ENCODE results near the gene GPR21.

GPR21 gene

DNA sequence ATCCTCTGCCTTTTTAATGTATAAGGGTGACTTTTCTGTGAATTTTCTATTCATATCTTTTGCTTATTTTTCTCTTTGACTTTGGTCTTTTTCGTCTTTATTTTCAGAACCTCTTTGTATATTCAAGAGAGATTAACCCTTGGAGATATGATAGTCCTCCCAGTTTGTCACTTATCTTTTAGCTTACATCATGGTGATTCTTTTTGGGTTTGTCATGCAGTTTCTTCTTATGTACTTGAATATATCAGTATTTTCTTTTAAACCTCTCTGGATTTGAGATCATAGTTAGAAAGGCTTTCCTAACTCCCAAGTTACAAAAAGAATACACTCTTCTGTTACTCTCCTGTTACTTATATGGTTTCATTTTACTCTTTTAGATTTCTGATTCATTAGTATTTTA lies 27.5 kb upstream of the GPR21 start:
- no peaks in the 10 kb centered on the region for H3K27me3 ChIP-seq (replicated peaks; ENCODE audit: control insufficient read depth, insufficient read depth, low read length, poor library complexity, severe bottlenecking)
- no peak overlapping the region for H3K27ac ChIP-seq (ENCODE audit: insufficient read depth, low read length, poor library complexity, severe bottlenecking)
- H3K4me1 ChIP-seq (ENCODE audit: control insufficient read depth, insufficient read depth, low read length, poor library complexity, severe bottlenecking): no peaks in the 10 kb centered on the region
- H3K4me3 ChIP-seq (ENCODE audit: insufficient read depth, low read depth, low read length, poor library complexity, severe bottlenecking): no peak overlapping the region
- peaks cover 21% of the 10 kb centered on the region for H3K36me3 ChIP-seq (ENCODE audit: control insufficient read depth, insufficient read depth, low read length)
- H3K9me3 ChIP-seq (ENCODE audit: control insufficient read depth, low read length): no peaks in the 10 kb centered on the region
- DNase-seq: no peak

DNA sequence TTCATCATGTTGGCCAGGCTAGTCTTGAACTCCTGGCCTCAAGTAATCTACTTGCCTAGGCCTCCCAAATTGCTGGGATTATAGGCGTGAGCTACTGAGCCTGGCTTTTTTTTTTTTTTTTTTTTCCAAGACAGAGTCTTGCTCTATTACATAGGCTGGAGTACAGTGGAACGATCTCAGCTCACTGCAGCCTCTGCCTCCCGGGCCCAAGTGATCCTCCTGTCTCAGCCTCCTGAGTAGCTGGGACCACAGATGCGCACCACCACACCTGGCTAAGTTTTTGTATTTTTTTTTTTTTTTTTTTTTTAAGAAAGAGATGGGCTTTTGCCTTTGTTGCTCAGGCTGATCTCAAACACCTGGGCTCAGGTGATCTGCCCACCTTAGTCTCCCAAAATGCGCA lies 26.2 kb upstream of the GPR21 start:
- H3K9me3 ChIP-seq (ENCODE audit: control insufficient read depth, low read length): no peaks in the 10 kb centered on the region

DNA sequence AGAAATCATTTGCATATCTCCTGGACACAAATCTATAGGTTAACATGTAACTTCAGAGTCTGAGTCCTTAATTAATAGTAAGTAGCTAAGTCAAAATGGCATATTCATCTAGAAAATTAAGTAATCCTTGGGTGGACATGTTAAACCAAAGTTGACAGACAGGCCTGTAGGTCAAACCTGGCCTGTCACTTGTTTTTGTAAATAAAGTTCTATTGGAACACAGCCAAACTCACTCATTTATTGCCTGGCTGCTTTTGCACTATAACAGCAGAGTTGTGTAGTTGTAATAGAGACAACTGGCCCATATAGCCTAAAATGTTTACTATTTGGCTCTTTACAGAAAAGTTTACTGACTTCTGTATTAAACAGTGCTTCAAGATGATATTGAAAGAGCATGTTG lies 24.6 kb upstream of the GPR21 start:
- no peak overlapping the region for H3K4me3 ChIP-seq (ENCODE audit: insufficient read depth, low read depth, low read length, poor library complexity, severe bottlenecking)
- no peaks in the 10 kb centered on the region for H3K27me3 ChIP-seq (replicated peaks; ENCODE audit: control insufficient read depth, insufficient read depth, low read length, poor library complexity, severe bottlenecking)
- no peaks in the 10 kb centered on the region for H3K9me3 ChIP-seq (ENCODE audit: control insufficient read depth, low read length)
- DNase-seq: no peak
- peaks cover 29% of the 10 kb centered on the region for H3K36me3 ChIP-seq (ENCODE audit: control insufficient read depth, insufficient read depth, low read length)
- H3K27ac ChIP-seq (ENCODE audit: insufficient read depth, low read length, poor library complexity, severe bottlenecking): no peak overlapping the region
- no peaks in the 10 kb centered on the region for H3K4me1 ChIP-seq (ENCODE audit: control insufficient read depth, insufficient read depth, low read length, poor library complexity, severe bottlenecking)

More for the DNA sequence above, 26.2 kb upstream of the GPR21 start:
- Histone ChIP-seq H3K27ac (ENCODE audit: insufficient read depth, low read length, poor library complexity, severe bottlenecking) (no peak overlapping the region), H3K27me3 (replicated peaks; ENCODE audit: control insufficient read depth, insufficient read depth, low read length, poor library complexity, severe bottlenecking) (no peaks in the 10 kb centered on the region), H3K4me1 (ENCODE audit: control insufficient read depth, insufficient read depth, low read length, poor library complexity, severe bottlenecking) (no peaks in the 10 kb centered on the region), H3K4me3 (ENCODE audit: insufficient read depth, low read depth, low read length, poor library complexity, severe bottlenecking) (no peak overlapping the region), H3K36me3 (ENCODE audit: control insufficient read depth, insufficient read depth, low read length) (peaks cover 26% of the 10 kb centered on the region)
- no peak for DNase-seq

DNA sequence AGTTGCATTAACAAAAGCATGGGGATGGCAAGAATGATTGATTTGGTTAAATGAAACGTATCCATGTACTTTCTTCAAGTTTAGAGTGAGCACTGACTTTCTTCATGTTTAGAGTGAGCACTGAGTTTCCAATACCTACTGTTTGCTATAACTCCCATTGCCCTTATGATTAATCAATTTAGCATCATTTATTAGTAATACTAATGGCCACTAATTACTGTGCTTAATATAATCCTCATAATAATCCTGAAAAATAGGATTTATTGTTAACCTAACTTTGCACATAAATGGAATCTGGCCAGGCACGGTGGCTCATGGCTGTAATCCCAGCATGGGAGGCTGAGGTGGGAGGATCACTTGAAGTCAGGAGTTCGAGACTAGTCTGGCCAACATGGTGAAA lies 22.1 kb upstream of the GPR21 start:
- Histone ChIP-seq H3K27me3 (replicated peaks; ENCODE audit: control insufficient read depth, insufficient read depth, low read length, poor library complexity, severe bottlenecking) (no peaks in the 10 kb centered on the region), H3K4me1 (ENCODE audit: control insufficient read depth, insufficient read depth, low read length, poor library complexity, severe bottlenecking) (no peaks in the 10 kb centered on the region), H3K4me3 (ENCODE audit: insufficient read depth, low read depth, low read length, poor library complexity, severe bottlenecking) (no peak overlapping the region), H3K27ac (ENCODE audit: insufficient read depth, low read length, poor library complexity, severe bottlenecking) (no peak overlapping the region), H3K36me3 (ENCODE audit: control insufficient read depth, insufficient read depth, low read length) (peaks cover 25% of the 10 kb centered on the region), H3K9me3 (ENCODE audit: control insufficient read depth, low read length) (no peaks in the 10 kb centered on the region)
- no peak for DNase-seq

DNA sequence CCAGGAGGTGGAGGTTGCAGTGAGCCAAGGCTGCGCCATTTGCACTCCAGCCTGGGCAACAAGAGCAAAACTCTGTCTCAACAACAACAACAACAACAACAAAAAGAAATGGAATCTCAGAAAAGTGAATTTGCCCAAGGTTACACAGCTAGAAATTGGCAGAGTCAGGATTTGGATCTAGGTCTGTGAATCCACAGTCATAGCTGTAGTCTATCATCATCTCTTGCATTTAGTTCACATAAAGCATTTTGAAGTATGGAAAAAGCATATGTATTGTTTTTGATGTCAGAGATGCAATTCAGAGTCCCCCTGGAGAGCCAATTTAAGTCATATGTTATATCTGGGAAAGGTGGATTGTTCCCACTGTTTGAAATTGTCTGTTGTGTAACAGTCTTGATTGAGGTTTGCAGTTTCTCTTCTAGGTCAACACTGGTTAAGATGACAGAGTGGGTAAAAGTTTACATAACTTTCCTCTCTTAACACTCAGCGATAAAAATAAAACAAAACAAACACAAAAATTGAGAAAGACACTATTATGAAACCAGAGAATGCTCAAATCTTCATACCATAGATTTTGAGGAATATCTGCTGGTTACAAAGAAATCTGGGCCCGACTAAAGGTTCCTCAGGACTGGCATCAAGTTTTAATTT lies 21.5 kb upstream of the GPR21 start:
- Histone ChIP-seq H3K36me3 (ENCODE audit: control insufficient read depth, insufficient read depth, low read length) (peaks cover 25% of the 10 kb centered on the region), H3K27ac (ENCODE audit: insufficient read depth, low read length, poor library complexity, severe bottlenecking) (no peak overlapping the region), H3K4me3 (ENCODE audit: insufficient read depth, low read depth, low read length, poor library complexity, severe bottlenecking) (no peak overlapping the region), H3K9me3 (ENCODE audit: control insufficient read depth, low read length) (no peaks in the 10 kb centered on the region), H3K4me1 (ENCODE audit: control insufficient read depth, insufficient read depth, low read length, poor library complexity, severe bottlenecking) (no peaks in the 10 kb centered on the region), H3K27me3 (replicated peaks; ENCODE audit: control insufficient read depth, insufficient read depth, low read length, poor library complexity, severe bottlenecking) (no peaks in the 10 kb centered on the region)
- DNase-seq: no peak

DNA sequence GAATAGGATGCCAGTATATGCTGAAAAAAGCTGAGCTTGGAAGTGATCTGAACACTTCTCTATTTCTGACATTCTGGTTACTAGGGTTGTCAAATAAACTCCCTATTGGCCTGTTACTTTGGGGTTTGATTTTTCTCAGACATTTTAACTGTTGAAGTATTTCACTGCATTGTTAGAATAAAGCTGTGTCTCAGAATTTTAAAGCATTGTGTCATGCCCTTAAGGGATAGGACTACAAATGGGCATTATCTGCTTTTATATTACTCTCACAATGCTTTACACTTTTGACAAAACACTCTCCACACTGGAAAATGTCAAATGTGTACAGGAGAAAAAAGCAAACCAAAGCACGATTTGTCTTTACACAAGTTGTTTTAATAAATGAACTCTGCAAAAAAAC lies 16.8 kb upstream of the GPR21 start:
- Histone ChIP-seq H3K27ac (ENCODE audit: insufficient read depth, low read length, poor library complexity, severe bottlenecking) (no peak overlapping the region), H3K9me3 (ENCODE audit: control insufficient read depth, low read length) (no peaks in the 10 kb centered on the region), H3K36me3 (ENCODE audit: control insufficient read depth, insufficient read depth, low read length) (peaks cover 7% of the 10 kb centered on the region)

DNA sequence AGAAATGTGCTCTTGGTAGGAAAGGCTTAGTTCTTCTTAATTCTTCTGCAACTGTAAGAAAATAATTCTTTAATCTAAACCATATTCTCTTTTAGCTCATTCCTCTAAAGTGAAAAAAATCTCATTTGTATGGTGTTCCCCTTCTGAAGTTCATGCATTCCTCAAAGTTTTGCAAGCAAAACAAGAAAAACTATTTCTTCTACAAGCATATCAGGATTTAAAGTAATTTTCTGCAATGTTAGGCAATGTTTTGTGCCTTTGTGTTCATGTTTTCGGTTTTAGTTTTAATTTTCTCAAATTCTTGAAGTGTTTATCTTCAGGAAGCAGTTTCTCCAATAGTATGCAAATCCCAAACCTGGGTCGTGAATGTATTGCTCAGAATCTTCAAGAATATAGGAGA lies 12.7 kb upstream of the GPR21 start:
- no peaks in the 10 kb centered on the region for H3K9me3 ChIP-seq (ENCODE audit: control insufficient read depth, low read length)
- H3K27ac ChIP-seq (ENCODE audit: insufficient read depth, low read length, poor library complexity, severe bottlenecking): no peak overlapping the region
- peaks cover 10% of the 10 kb centered on the region for H3K36me3 ChIP-seq (ENCODE audit: control insufficient read depth, insufficient read depth, low read length)
- H3K4me3 ChIP-seq (ENCODE audit: insufficient read depth, low read depth, low read length, poor library complexity, severe bottlenecking): no peak overlapping the region
- no peaks in the 10 kb centered on the region for H3K4me1 ChIP-seq (ENCODE audit: control insufficient read depth, insufficient read depth, low read length, poor library complexity, severe bottlenecking)
- DNase-seq: no peak
- H3K27me3 ChIP-seq (replicated peaks; ENCODE audit: control insufficient read depth, insufficient read depth, low read length, poor library complexity, severe bottlenecking): no peaks in the 10 kb centered on the region

More for the DNA sequence above, 16.8 kb upstream of the GPR21 start:
- H3K4me3 ChIP-seq (ENCODE audit: insufficient read depth, low read depth, low read length, poor library complexity, severe bottlenecking): no peak overlapping the region
- no peaks in the 10 kb centered on the region for H3K4me1 ChIP-seq (ENCODE audit: control insufficient read depth, insufficient read depth, low read length, poor library complexity, severe bottlenecking)
- no peaks in the 10 kb centered on the region for H3K27me3 ChIP-seq (replicated peaks; ENCODE audit: control insufficient read depth, insufficient read depth, low read length, poor library complexity, severe bottlenecking)
- DNase-seq: no peak

DNA sequence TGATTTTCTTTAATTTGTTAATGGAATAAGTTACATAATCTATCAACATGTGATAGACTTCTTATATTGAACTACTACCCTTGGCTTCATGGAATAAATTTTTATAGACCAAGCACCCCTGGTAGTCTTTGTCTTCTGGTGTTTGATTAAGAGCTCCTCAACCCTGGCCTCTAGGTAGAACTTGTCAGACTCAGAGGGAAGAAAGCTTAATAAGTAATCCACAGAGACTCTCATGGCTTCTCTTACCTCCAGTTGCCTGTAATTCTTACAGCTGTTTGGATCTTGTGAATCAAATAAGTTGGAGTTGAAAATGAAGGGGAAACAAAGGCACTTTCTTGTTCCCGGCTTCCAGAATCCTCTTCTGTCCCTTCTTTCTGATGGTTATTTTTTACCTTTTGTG lies 7.0 kb upstream of the GPR21 start:
- Histone ChIP-seq H3K4me3 (ENCODE audit: insufficient read depth, low read depth, low read length, poor library complexity, severe bottlenecking) (no peak overlapping the region), H3K9me3 (ENCODE audit: control insufficient read depth, low read length) (no peaks in the 10 kb centered on the region), H3K27me3 (replicated peaks; ENCODE audit: control insufficient read depth, insufficient read depth, low read length, poor library complexity, severe bottlenecking) (no peaks in the 10 kb centered on the region), H3K4me1 (ENCODE audit: control insufficient read depth, insufficient read depth, low read length, poor library complexity, severe bottlenecking) (no peaks in the 10 kb centered on the region), H3K36me3 (ENCODE audit: control insufficient read depth, insufficient read depth, low read length) (peaks cover 6% of the 10 kb centered on the region), H3K27ac (ENCODE audit: insufficient read depth, low read length, poor library complexity, severe bottlenecking) (no peak overlapping the region)
- no peak for DNase-seq

DNA sequence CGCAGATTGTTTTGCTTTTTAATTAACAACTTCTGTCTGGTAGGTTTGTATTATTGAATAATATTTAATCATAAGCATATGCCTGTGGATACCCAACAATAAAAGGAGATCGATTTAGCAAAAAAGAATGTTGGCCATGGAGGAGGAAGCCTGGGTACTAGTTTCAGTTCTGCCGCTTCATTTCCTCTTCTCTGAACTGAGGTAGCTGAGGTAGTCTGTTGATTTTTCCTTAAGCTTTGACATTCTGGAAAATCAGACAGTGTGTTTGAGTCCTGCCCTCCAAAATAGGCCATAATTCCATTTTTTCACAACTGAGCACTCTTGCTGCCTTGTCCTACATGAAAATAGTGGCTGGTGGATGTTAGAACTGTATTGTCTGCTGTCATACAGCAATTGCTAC lies 6.0 kb upstream of the GPR21 start:
- no peak overlapping the region for H3K27ac ChIP-seq (ENCODE audit: insufficient read depth, low read length, poor library complexity, severe bottlenecking)
- H3K9me3 ChIP-seq (ENCODE audit: control insufficient read depth, low read length): no peaks in the 10 kb centered on the region
- no peak for DNase-seq
- no peaks in the 10 kb centered on the region for H3K27me3 ChIP-seq (replicated peaks; ENCODE audit: control insufficient read depth, insufficient read depth, low read length, poor library complexity, severe bottlenecking)
- H3K4me3 ChIP-seq (ENCODE audit: insufficient read depth, low read depth, low read length, poor library complexity, severe bottlenecking): no peak overlapping the region
- H3K4me1 ChIP-seq (ENCODE audit: control insufficient read depth, insufficient read depth, low read length, poor library complexity, severe bottlenecking): no peaks in the 10 kb centered on the region
- H3K36me3 ChIP-seq (ENCODE audit: control insufficient read depth, insufficient read depth, low read length): peaks cover 6% of the 10 kb centered on the region

DNA sequence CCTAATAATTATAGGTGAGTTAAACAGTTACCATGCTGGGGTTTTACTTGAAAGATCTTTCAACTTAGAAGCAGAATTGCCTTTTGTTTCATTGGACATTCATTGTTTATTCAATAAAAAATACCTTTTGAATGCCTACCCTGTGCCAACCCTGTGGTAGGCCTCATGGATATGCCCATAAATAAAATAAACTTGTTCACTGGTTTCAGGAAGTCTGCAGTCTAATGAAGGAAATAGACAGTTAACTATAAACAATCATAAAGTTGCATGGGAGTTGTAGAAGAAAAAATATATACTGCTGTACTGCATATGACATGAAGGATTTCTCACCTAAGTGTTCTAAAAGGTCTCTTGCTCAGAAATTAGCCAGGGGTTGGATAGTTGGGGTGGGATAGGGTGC lies 5.3 kb upstream of the GPR21 start:
- no peak for DNase-seq
- H3K27me3 ChIP-seq (replicated peaks; ENCODE audit: control insufficient read depth, insufficient read depth, low read length, poor library complexity, severe bottlenecking): no peaks in the 10 kb centered on the region
- H3K9me3 ChIP-seq (ENCODE audit: control insufficient read depth, low read length): no peaks in the 10 kb centered on the region
- H3K36me3 ChIP-seq (ENCODE audit: control insufficient read depth, insufficient read depth, low read length): peaks cover 1% of the 10 kb centered on the region
- H3K27ac ChIP-seq (ENCODE audit: insufficient read depth, low read length, poor library complexity, severe bottlenecking): no peak overlapping the region
- H3K4me1 ChIP-seq (ENCODE audit: control insufficient read depth, insufficient read depth, low read length, poor library complexity, severe bottlenecking): no peaks in the 10 kb centered on the region
- no peak overlapping the region for H3K4me3 ChIP-seq (ENCODE audit: insufficient read depth, low read depth, low read length, poor library complexity, severe bottlenecking)

All from effector memory CD4-positive, alpha-beta T cell (primary cell).